NB4 (cell line): Measurements from ENCODE around the gene FOXJ1.

Experiments used
- DNase-seq: peaks from one replicate; pipeline ENCODE4 v3.0.0; 2010; ENCODE audit warnings: low read depth
- H3K4me3 ChIP-seq: one replicate; pipeline ENCODE4 v1.5.1; 2011; ENCODE audit warnings: mild to moderate bottlenecking, low read depth, low read length, moderate library complexity
- CTCF ChIP-seq: IDR thresholded peaks from one replicate; pipeline ENCODE4 v1.5.1; 2012; ENCODE audit warnings: low read depth, low read length
- MYC ChIP-seq: IDR thresholded peaks from 2 replicates; pipeline ENCODE4 v1.6.1; 2011; ENCODE audit warnings: low read depth, low read length
- POLR2A ChIP-seq: IDR thresholded peaks from 2 replicates; pipeline ENCODE4 v1.6.1; 2011; ENCODE audit warnings: mild to moderate bottlenecking; ENCODE audit not compliant: insufficient read length; ENCODE audit errors: extremely low read depth
- TF ChIP-seq, protein P1 (sequence below): IDR thresholded peaks from 2 replicates; pipeline ENCODE4 v1.6.1; 2011; ENCODE audit warnings: low read depth, low read length

FOXJ1 gene

GRCh38 chr17:76139801-76140660 lies 1.0 kb downstream of the FOXJ1 start:
- DNase-seq = no peak
- TF ChIP-seq CTCF (no peak), POLR2A (no peak), MYC (no peak)
- TF ChIP-seq, protein P1, sequence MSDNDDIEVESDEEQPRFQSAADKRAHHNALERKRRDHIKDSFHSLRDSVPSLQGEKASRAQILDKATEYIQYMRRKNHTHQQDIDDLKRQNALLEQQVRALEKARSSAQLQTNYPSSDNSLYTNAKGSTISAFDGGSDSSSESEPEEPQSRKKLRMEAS = no peak
- no peak overlapping the region for H3K4me3 ChIP-seq

- H3K4me3 ChIP-seq = no peak overlapping the region
- DNase-seq = no peak
Measured at GRCh38 chr17:76138896-76139752, 1.9 kb downstream of the FOXJ1 start.

GRCh38 chr17:76138234-76138895 lies 2.7 kb downstream of the FOXJ1 start:
- DNase-seq = no peak
- TF ChIP-seq MYC = no peak
- no peak for TF ChIP-seq CTCF
- TF ChIP-seq POLR2A = no peak
- TF ChIP-seq, protein P1 = no peak
- H3K4me3 ChIP-seq = no peak overlapping the region

More at GRCh38 chr17:76138896-76139752, 1.9 kb downstream of the FOXJ1 start:
- TF ChIP-seq, protein P1 = no peak
- TF ChIP-seq CTCF = no peak
- TF ChIP-seq POLR2A = no peak

DNA sequence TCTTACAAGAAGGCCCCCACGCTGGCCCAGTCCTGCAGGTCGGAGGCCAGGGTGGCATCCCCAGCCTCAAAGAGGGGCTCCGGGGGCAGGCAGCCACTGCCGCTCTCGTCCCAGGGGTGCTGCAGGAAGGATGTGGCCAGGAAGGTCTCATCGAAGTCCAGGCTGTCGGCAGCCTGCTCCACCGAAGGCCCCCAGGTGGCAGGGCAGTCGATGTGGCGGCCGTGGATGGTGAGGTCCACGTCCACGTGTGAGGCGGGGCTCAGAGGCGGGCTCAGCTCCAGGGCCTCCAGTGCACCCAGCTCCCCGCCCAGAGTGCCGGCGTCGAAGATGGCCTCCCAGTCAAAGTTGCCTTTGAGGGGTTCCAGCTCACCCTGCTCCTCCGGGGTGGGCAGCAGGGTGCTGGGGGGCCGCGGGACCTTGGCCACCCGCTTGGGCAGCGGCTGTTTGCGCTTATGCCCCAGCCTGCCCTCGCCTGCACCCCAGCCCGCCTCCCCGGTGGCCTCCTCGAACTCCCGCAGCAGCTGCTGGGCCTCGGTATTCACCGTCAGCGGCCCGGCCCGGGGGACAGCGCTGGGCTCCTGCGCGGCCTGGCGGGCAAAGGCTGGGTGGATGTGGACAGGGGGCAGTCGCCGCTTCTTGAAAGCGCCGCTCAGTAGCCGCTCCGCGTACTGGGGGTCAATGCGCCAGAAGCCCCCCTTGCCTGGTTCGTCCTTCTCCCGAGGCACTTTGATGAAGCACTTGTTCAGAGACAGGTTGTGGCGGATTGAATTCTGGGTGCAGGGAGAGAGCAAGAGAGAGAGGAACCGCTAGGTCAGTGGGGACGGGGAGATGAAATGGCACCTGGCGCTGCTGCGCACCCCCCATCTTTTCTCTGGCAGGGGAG lies 3.5 kb downstream of the FOXJ1 start:
- no peak for TF ChIP-seq MYC
- TF ChIP-seq CTCF = no peak
- TF ChIP-seq POLR2A = no peak
- TF ChIP-seq, protein P1 = no peak
- no peak for DNase-seq
- H3K4me3 ChIP-seq = no peak overlapping the region

GRCh38 chr17:76137001-76137350 lies 4.1 kb downstream of the FOXJ1 start:
- no peak overlapping the region for H3K4me3 ChIP-seq
- TF ChIP-seq MYC (no peak), POLR2A (no peak), CTCF (no peak)
- TF ChIP-seq, protein P1 = no peak
- no peak for DNase-seq
